Peyer's patch (tissue), 4 donors: ENCODE data around the gene ZBTB16. TPM values are rescaled to one million over a fixed set of nuclear protein-coding genes. Genes with fewer than 3 reads are reported as not detected.

ENCODE experiments used
- DNase-seq, 3 donors: peaks; one replicate each; pipeline ENCODE4 v3.0.0-alpha.2; 2017 to 2019
- H3K27ac ChIP-seq, 4 donors: fragments of 200-600 bp; sonication (generic); one replicate each; pipeline ENCODE4 v1.5.1; 2016 to 2019
- H3K27me3 ChIP-seq, 2 donors: fragments of 200-600 bp; sonication (generic); one replicate each; pipeline ENCODE4 v1.5.1; 2019
- H3K36me3 ChIP-seq, 3 donors: fragments of 200-600 bp; sonication (generic); one replicate each; pipeline ENCODE4 v1.5.1; 2016 to 2019
- H3K4me1 ChIP-seq, 4 donors: fragments of 200-600 bp; sonication (generic); one replicate each; pipeline ENCODE4 v1.5.1; 2016 to 2019
- H3K4me3 ChIP-seq, 4 donors: fragments of 200-600 bp; sonication (generic); 1 replicate in 3 of 4; 2 replicates in 1 of 4; pipeline ENCODE4 v1.5.1; 2016 to 2019; ENCODE audit warnings: mild to moderate bottlenecking in 1 of 4
- H3K9me3 ChIP-seq, 4 donors: fragments of 200-600 bp; sonication (generic); one replicate each; pipeline ENCODE4 v1.5.1; 2016 to 2019; ENCODE audit warnings: mild to moderate bottlenecking in 1 of 4
- CTCF ChIP-seq, 6 experiments: fragments of 450-650 bp in 4 of 6; fragments of 200-600 bp in 2 of 6; sonication (generic) in 1 of 6; IDR thresholded peaks; one replicate each; pipeline ENCODE4 v1.5.1; 2017 to 2019; ENCODE audit warnings: antibody characterized with exemption in 6 of 6, mild to moderate bottlenecking in 3 of 6, moderate library complexity in 1 of 6
- POLR2A ChIP-seq, 2 donors: fragments of 450-650 bp; IDR thresholded peaks; one replicate each; pipeline ENCODE4 v1.5.1; 2017; ENCODE audit warnings: antibody characterized with exemption in 2 of 2, mild to moderate bottlenecking in 2 of 2, moderate library complexity in 2 of 2
- total RNA-seq, 4 donors: library from RNA; depleted of rRNA; stranded (reverse); fragments of >200 nt; gene quantifications; one replicate each; pipeline ENCODE4 v1.1.0, GENCODE V29; 2016

ZBTB16 gene
- total RNA-seq, 4 donors from 2014 or later = 84.8 to 257 (median 155) TPM

- Histone ChIP-seq H3K27me3 (no peaks in the 10 kb centered on the region), H3K36me3 (no peaks in the 10 kb centered on the region), H3K9me3 (no peaks in the 10 kb centered on the region), H3K4me1 (no peaks in the 10 kb centered on the region), H3K4me3 (no peak overlapping the region), H3K27ac (no peak overlapping the region)
- peak in 1 of 3 donors; percentile 22 for DNase-seq
- TF ChIP-seq CTCF (IDR thresholded peaks at IDR 0.05) (no peak), POLR2A (IDR thresholded peaks at IDR 0.05) (no peak)
Measured at GRCh38 chr11:114274637-114275036, 215.1 kb downstream of the ZBTB16 start.

- no peaks in the 10 kb centered on the region for H3K27me3 ChIP-seq
- H3K27ac ChIP-seq = no peak overlapping the region
- no peak overlapping the region for H3K4me3 ChIP-seq
- TF ChIP-seq CTCF (IDR thresholded peaks at IDR 0.05) (no peak), POLR2A (IDR thresholded peaks at IDR 0.05) (no peak)
- no peaks in the 10 kb centered on the region for H3K4me1 ChIP-seq
- no peaks in the 10 kb centered on the region for H3K9me3 ChIP-seq
- no peaks in the 10 kb centered on the region for H3K36me3 ChIP-seq
- peak in 1 of 3 donors; percentile 45 for DNase-seq
Measured at GRCh38 chr11:114275280-114275679, 215.8 kb downstream of the ZBTB16 start.

GRCh38 chr11:114276077-114276476 lies 216.6 kb downstream of the ZBTB16 start:
- Histone ChIP-seq H3K27ac (no peak overlapping the region), H3K9me3 (no peaks in the 10 kb centered on the region), H3K27me3 (no peaks in the 10 kb centered on the region), H3K4me3 (no peak overlapping the region), H3K36me3 (no peaks in the 10 kb centered on the region), H3K4me1 (no peaks in the 10 kb centered on the region)
- DNase-seq = no peak
- no peak for TF ChIP-seq CTCF (IDR thresholded peaks at IDR 0.05)
- TF ChIP-seq POLR2A (IDR thresholded peaks at IDR 0.05) = no peak

GRCh38 chr11:114277637-114278341 lies 218.3 kb downstream of the ZBTB16 start:
- DNase-seq = no peak
- TF ChIP-seq CTCF (IDR thresholded peaks at IDR 0.05) = no peak
- TF ChIP-seq POLR2A (IDR thresholded peaks at IDR 0.05) = no peak
- H3K27me3 ChIP-seq = no peaks in the 10 kb centered on the region
- H3K9me3 ChIP-seq = no peaks in the 10 kb centered on the region
- H3K36me3 ChIP-seq = no peaks in the 10 kb centered on the region
- H3K27ac ChIP-seq = no peak overlapping the region
- H3K4me3 ChIP-seq = no peak overlapping the region
- no peaks in the 10 kb centered on the region for H3K4me1 ChIP-seq

GRCh38 chr11:114278342-114279065 lies 219.0 kb downstream of the ZBTB16 start:
- no peak overlapping the region for H3K4me3 ChIP-seq

More at GRCh38 chr11:114278342-114279065, 219.0 kb downstream of the ZBTB16 start:
- no peak for DNase-seq
- Histone ChIP-seq H3K27me3 (no peaks in the 10 kb centered on the region), H3K36me3 (no peaks in the 10 kb centered on the region), H3K27ac (no peak overlapping the region), H3K4me1 (no peaks in the 10 kb centered on the region), H3K9me3 (no peaks in the 10 kb centered on the region)
- TF ChIP-seq POLR2A (IDR thresholded peaks at IDR 0.05) = no peak
- no peak for TF ChIP-seq CTCF (IDR thresholded peaks at IDR 0.05)
